Keratinocyte (primary cell): ENCODE results near the gene UBXN7. TPM values are rescaled to one million over a fixed set of nuclear protein-coding genes. Genes with fewer than 3 reads are reported as not detected.
"Not testable (repeated sequence)": the region's sequence is repeated elsewhere in the genome, so short reads cannot be mapped to it uniquely, and the experiment has no call there.

ENCODE experiments used
- DNase-seq: peaks from one replicate; pipeline ENCODE4 v3.0.0-alpha.2; 2011; ENCODE audit warnings: low read depth, missing footprints, low spot score
- FAIRE-seq: peaks from 2 replicates; lab custom pipeline; 2011; peaks lifted over from hg19 to GRCh38; lab: Jason Lieb, UNC
- H2AFZ ChIP-seq: 2 replicates; pipeline ENCODE4 v1.6.0; 2012; ENCODE audit warnings: low read length, control low read depth, inconsistent platforms; ENCODE audit not compliant: control insufficient read depth
- H3K27ac ChIP-seq: 2 replicates; pipeline ENCODE4 v1.5.1; 2011; ENCODE audit warnings: low read length; ENCODE audit not compliant: control insufficient read depth, insufficient read depth
- H3K27me3 ChIP-seq: 3 replicates; pipeline ENCODE4 v1.6.0; 2011; ENCODE audit warnings: low read length; ENCODE audit not compliant: control insufficient read depth, insufficient read depth; ENCODE audit errors: extremely low read depth
- H3K36me3 ChIP-seq, 2 experiments: 2 replicates in 1 of 2; 3 replicates in 1 of 2; pipeline ENCODE4 v1.5.1; 2011; ENCODE audit warnings: low read length in 2 of 2, mild to moderate bottlenecking in 1 of 2; ENCODE audit not compliant: control insufficient read depth in 2 of 2, insufficient read depth in 2 of 2; ENCODE audit errors: extremely low read depth in 1 of 2
- H3K4me1 ChIP-seq: 3 replicates; pipeline ENCODE4 v1.5.1; 2011; ENCODE audit warnings: low read length; ENCODE audit not compliant: control insufficient read depth, insufficient read depth; ENCODE audit errors: extremely low read depth
- H3K4me2 ChIP-seq: 3 replicates; pipeline ENCODE4 v1.6.0; 2011; ENCODE audit warnings: low read depth, low read length; ENCODE audit not compliant: control insufficient read depth, insufficient read depth; ENCODE audit errors: extremely low read depth
- H3K4me3 ChIP-seq, 3 experiments: fragments of 200-600 bp in 1 of 3; sonication (generic) in 1 of 3; 2 replicates in 2 of 3; 3 replicates in 1 of 3; pipeline ENCODE4 v1.5.1; 2011 to 2016; ENCODE audit warnings: low read length in 3 of 3, mild to moderate bottlenecking in 3 of 3, control low read depth in 2 of 3, inconsistent platforms in 1 of 3, low read depth in 1 of 3, mixed read lengths in 1 of 3, mixed run types in 1 of 3, moderate library complexity in 1 of 3; ENCODE audit not compliant: control insufficient read depth in 2 of 3, insufficient read depth in 2 of 3; ENCODE audit errors: extremely low read depth in 1 of 3
- H3K79me2 ChIP-seq: 2 replicates; pipeline ENCODE4 v1.6.0; 2012; ENCODE audit warnings: low read length; ENCODE audit not compliant: control insufficient read depth, insufficient read depth
- H3K9ac ChIP-seq: 3 replicates; pipeline ENCODE4 v1.6.0; 2011; ENCODE audit warnings: low read length; ENCODE audit not compliant: control insufficient read depth, insufficient read depth; ENCODE audit errors: extremely low read depth
- H3K9me1 ChIP-seq: 3 replicates; pipeline ENCODE4 v1.6.0; 2011; ENCODE audit warnings: low read length; ENCODE audit not compliant: control insufficient read depth, insufficient read depth; ENCODE audit errors: extremely low read depth
- H3K9me3 ChIP-seq: 2 replicates; pipeline ENCODE4 v1.5.1; 2012; ENCODE audit warnings: low read depth, low read length; ENCODE audit not compliant: control insufficient read depth
- H4K20me1 ChIP-seq: 3 replicates; pipeline ENCODE4 v1.6.0; 2011; ENCODE audit warnings: low read length; ENCODE audit not compliant: control insufficient read depth, insufficient read depth; ENCODE audit errors: extremely low read depth
- CTCF ChIP-seq, 3 experiments: IDR thresholded peaks in 1 of 3; conservative IDR thresholded peaks in 1 of 3; optimal IDR thresholded peaks in 1 of 3; 2 replicates in 2 of 3; 3 replicates in 1 of 3; pipeline versions ENCODE3 to v1.5.1; 2011; ENCODE audit warnings: low read length in 3 of 3, mild to moderate bottlenecking in 3 of 3, moderate library complexity in 2 of 3, control low read depth in 1 of 3, inconsistent platforms in 1 of 3; ENCODE audit not compliant: insufficient read depth in 2 of 3; ENCODE audit errors: extremely low read depth in 1 of 3
- EZH2 ChIP-seq: IDR thresholded peaks from one replicate; pipeline ENCODE4 v1.6.1; 2012; ENCODE audit warnings: inconsistent platforms, mild to moderate bottlenecking, low read length, moderate library complexity
- dilution Hi-C: fragments of 300-500 bp; cut with MboI; formaldehyde crosslinking; loops from one replicate; pipeline ENCODE4 v1.7.0; 2020; ENCODE audit warnings: low sequenced_read_pairs; ENCODE audit not compliant: extremely low pct_ligation_motif_present
- polyA plus RNA-seq, 5 experiments: library from polyadenylated mRNA; depleted of rRNA in 3 of 5; stranded (reverse) in 3 of 5; stranded (forward) in 1 of 5; unstranded in 1 of 5; fragments of >200 nt; gene quantifications; 1 replicate in 1 of 5; 2 replicates in 3 of 5; 3 replicates in 1 of 5; pipeline versions ENCODE4 v1.2.1 to v1.2.3, GENCODE V29; 2011 to 2012; ENCODE audit warnings: missing spikeins in 2 of 5, low read depth in 1 of 5, low replicate concordance in 1 of 5

The UBXN7 gene
- polyA plus RNA-seq, 1 donor (not counting 4 experiments of a cell fraction or from before 2014, with no cell fraction given): 19.7 TPM

GRCh38 chr3:196317687-196318467, 114.3 kb downstream of the UBXN7 start, which contains the start of gene DYNLT2B:
Gene DYNLT2B (minus strand): TSS chr3:196318240. CDS start chr3:196318152, 88 bp downstream.
- Histone ChIP-seq H3K4me2 (peak within 1 kb of the TSS; percentile 62), H3K9me1 (no peaks in the 10 kb centered on the region), H3K4me1 (peaks cover 31% of the 10 kb centered on the region), H3K9me3 (no peaks in the 10 kb centered on the region), H3K4me3 (peak within 1 kb of the TSS; percentile 79 to 84 (median 82)), H3K27me3 (no peaks in the 10 kb centered on the region), H3K36me3 (no peaks in the 10 kb centered on the region), H2AFZ (peak within 1 kb of the TSS; percentile 93), H3K27ac (peak within 1 kb of the TSS; percentile 88), H4K20me1 (no peaks in the 10 kb centered on the region), H3K79me2 (peaks cover 7% of the 10 kb centered on the region), H3K9ac (peak within 1 kb of the TSS; percentile 92)
- DNase-seq (no peak), FAIRE-seq (no peak)
- TF ChIP-seq CTCF (optimal IDR thresholded peaks at IDR 0.05 in 1 of 3, IDR thresholded peaks at IDR 0.05 in 1 of 3, conservative IDR thresholded peaks at IDR 0.05 in 1 of 3; ENCODE audit: extremely low read depth in 1 of 3, insufficient read depth in 2 of 3, low read length in 3 of 3) (peak in 1 of 3 experiments; percentile 31), EZH2 (no peak)
- dilution Hi-C loops: no loop called here

- FAIRE-seq, H3K9me1 ChIP-seq, H3K9me3 ChIP-seq, H4K20me1 ChIP-seq, DNase-seq, dilution Hi-C loops, H3K36me3 ChIP-seq, H3K27me3 ChIP-seq, H3K79me2 ChIP-seq: not testable (repeated sequence)
- Histone ChIP-seq H3K4me3 (peak overlapping the region; percentile 79 to 84 (median 82)), H2AFZ (peak overlapping the region; percentile 80), H3K4me1 (peaks cover 31% of the 10 kb centered on the region), H3K9ac (peak overlapping the region; percentile 92), H3K27ac (peak overlapping the region; percentile 88), H3K4me2 (peak overlapping the region; percentile 62)
Measured at GRCh38 chr3:196316799-196317686, 115.2 kb downstream of the UBXN7 start.
